Activated CD4-positive, alpha-beta T cell treated with anti-CD3 and anti-CD28 coated beads for 36 hours (primary cell): ENCODE data around the gene WAPL. TPM values are rescaled to one million over a fixed set of nuclear protein-coding genes. Genes with fewer than 3 reads are reported as not detected.
"Not testable (repeated sequence)": the region's sequence is repeated elsewhere in the genome, so short reads cannot be mapped to it uniquely, and the experiment has no call there.

Source experiments
- ATAC-seq: fragments of 200-7000 bp; cut with Tn5 transposase; one replicate; pipeline ENCODE4 v1.10.0; 2021; ENCODE audit warnings: mild to moderate bottlenecking, moderate library complexity
- CTCF ChIA-PET: fragments of 350-600 bp; sonication (Branson Sonifier 250); formaldehyde crosslinking; loops from one replicate; lab custom pipeline; 2021; ENCODE audit warnings: antibody characterized with exemption; lab: Charles Lee
- POLR2A ChIA-PET: fragments of 350-600 bp; sonication (Branson Sonifier 250); formaldehyde crosslinking; loops from one replicate; lab custom pipeline; 2021; ENCODE audit warnings: antibody characterized with exemption, inconsistent platforms; lab: Charles Lee
- DNase-seq: peaks from one replicate; pipeline ENCODE4 v3.0.0-alpha.2; 2020
- H3K27ac Mint-ChIP-seq: one replicate; pipeline ENCODE4 v1.8.0; 2021; ENCODE audit warnings: mixed read lengths
- H3K27me3 Mint-ChIP-seq: one replicate; pipeline ENCODE4 v1.8.0; 2021; ENCODE audit warnings: mixed read lengths
- H3K36me3 Mint-ChIP-seq: one replicate; pipeline ENCODE4 v1.8.0; 2021; ENCODE audit warnings: low read depth, mixed read lengths
- H3K4me1 Mint-ChIP-seq: one replicate; pipeline ENCODE4 v1.8.0; 2021; ENCODE audit warnings: mixed read lengths
- H3K4me3 Mint-ChIP-seq: one replicate; pipeline ENCODE4 v1.8.0; 2021; ENCODE audit warnings: mild to moderate bottlenecking, moderate library complexity, mixed read lengths
- H3K9me3 Mint-ChIP-seq: one replicate; pipeline ENCODE4 v1.8.0; 2021; ENCODE audit warnings: low read depth, mixed read lengths
- intact Hi-C, 2 experiments: fragments of 100-400 bp; cut with DNase I in 1 of 2; cut with micrococcal nuclease in 1 of 2; formaldehyde crosslinking; loops; one replicate each; pipeline versions ENCODE4 v1.14.2 to v1.15.1; 2022 to 2024; cut with DNase I, micrococcal nuclease
- total RNA-seq, 2 experiments: library from RNA; stranded (reverse); gene quantifications; one replicate each; pipeline ENCODE4 v1.2.3, GENCODE V29; 2021

Gene WAPL
- 10 to 100 TPM; 37.4 to 43.2 TPM for total RNA-seq

GRCh38 chr10:86521678-86522509, at the start of gene WAPL:
Gene WAPL, minus strand, starts transcription at chr10:86521792. Its CDS starts 3,723 bp downstream, at chr10:86518069.
- intact Hi-C loops, result loop anchor here (1.0 to 2.0 kb wide), 7 partner anchors 14 to 573 kb away; partner anchors contain the start of genes BMPR1A (in 1 of the 2), GLUD1 (in 1 of the 2) and SHLD2 (in 1 of the 2)
- peaks cover 59% of the 10 kb centered on the region for H3K4me1 Mint-ChIP-seq
- no peaks in the 10 kb centered on the region for H3K27me3 Mint-ChIP-seq
- ATAC-seq, result peak; percentile 97
- H3K9me3 Mint-ChIP-seq, result no peaks in the 10 kb centered on the region
- ChIA-PET CTCF (interaction anchor here (1.1 to 2.0 kb wide), 3 partner anchors 9 to 122 kb away, joined by 3 to 8 read pairs (median 8); no protein-coding TSS in a partner anchor), POLR2A (interaction anchor here (0.7 to 1.6 kb wide), 2 partner anchors 55 to 122 kb away, joined by 3 read pairs; no protein-coding TSS in a partner anchor)
- peaks cover 20% of the 10 kb centered on the region for H3K36me3 Mint-ChIP-seq
- H3K27ac Mint-ChIP-seq, result peak within 1 kb of the TSS; percentile 88
- DNase-seq, result peak; percentile 97
- H3K4me3 Mint-ChIP-seq, result peak within 1 kb of the TSS; percentile 82

- Mint-ChIP-seq H3K27ac (no peak overlapping the region), H3K4me1 (no peaks in the 10 kb centered on the region), H3K4me3 (no peak overlapping the region), H3K36me3 (no peaks in the 10 kb centered on the region), H3K9me3 (no peaks in the 10 kb centered on the region), H3K27me3 (no peaks in the 10 kb centered on the region)
- ATAC-seq, result no peak
- no peak for DNase-seq
- intact Hi-C loops, result no loop called here
- ChIA-PET CTCF (no interaction called here), POLR2A (no interaction called here)
Measured at GRCh38 chr10:86569335-86569734, 47.7 kb upstream of the WAPL start.

- H3K27ac Mint-ChIP-seq, H3K4me1 Mint-ChIP-seq, POLR2A ChIA-PET, H3K4me3 Mint-ChIP-seq, H3K36me3 Mint-ChIP-seq, ATAC-seq, H3K9me3 Mint-ChIP-seq, H3K27me3 Mint-ChIP-seq, DNase-seq, intact Hi-C loops, CTCF ChIA-PET: not testable (repeated sequence)
Measured at GRCh38 chr10:86566518-86566917, 44.9 kb upstream of the WAPL start.

DNA sequence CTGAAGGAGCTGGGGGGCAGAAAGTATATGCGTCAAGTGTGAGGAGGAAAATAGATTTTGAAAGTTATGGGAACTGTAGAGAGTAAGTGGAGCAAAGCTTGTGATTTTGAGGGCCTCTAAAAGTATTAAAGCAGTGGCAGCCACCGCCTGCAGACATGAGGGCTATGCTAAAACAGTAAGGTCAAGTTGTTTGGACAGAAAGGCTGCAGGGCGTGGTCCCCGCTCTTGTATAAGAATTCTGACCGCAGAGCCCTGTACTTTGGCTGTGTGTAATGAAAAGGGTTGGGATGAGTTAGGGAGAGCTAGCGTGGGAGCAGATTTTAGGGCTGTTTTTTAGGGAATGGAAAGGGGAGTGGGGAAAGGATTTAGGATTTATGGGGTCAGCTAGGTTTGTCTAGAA, 41.7 kb upstream of the WAPL start:
- H3K36me3 Mint-ChIP-seq, CTCF ChIA-PET, POLR2A ChIA-PET, intact Hi-C loops, H3K27ac Mint-ChIP-seq, H3K4me1 Mint-ChIP-seq, H3K9me3 Mint-ChIP-seq, DNase-seq, ATAC-seq, H3K27me3 Mint-ChIP-seq, H3K4me3 Mint-ChIP-seq: not testable (repeated sequence)

GRCh38 chr10:86558695-86559094, 37.1 kb upstream of the WAPL start:
- H3K27ac Mint-ChIP-seq, H3K36me3 Mint-ChIP-seq, CTCF ChIA-PET, DNase-seq, H3K27me3 Mint-ChIP-seq, ATAC-seq, H3K4me1 Mint-ChIP-seq, H3K4me3 Mint-ChIP-seq, H3K9me3 Mint-ChIP-seq, POLR2A ChIA-PET, intact Hi-C loops: not testable (repeated sequence)

DNA sequence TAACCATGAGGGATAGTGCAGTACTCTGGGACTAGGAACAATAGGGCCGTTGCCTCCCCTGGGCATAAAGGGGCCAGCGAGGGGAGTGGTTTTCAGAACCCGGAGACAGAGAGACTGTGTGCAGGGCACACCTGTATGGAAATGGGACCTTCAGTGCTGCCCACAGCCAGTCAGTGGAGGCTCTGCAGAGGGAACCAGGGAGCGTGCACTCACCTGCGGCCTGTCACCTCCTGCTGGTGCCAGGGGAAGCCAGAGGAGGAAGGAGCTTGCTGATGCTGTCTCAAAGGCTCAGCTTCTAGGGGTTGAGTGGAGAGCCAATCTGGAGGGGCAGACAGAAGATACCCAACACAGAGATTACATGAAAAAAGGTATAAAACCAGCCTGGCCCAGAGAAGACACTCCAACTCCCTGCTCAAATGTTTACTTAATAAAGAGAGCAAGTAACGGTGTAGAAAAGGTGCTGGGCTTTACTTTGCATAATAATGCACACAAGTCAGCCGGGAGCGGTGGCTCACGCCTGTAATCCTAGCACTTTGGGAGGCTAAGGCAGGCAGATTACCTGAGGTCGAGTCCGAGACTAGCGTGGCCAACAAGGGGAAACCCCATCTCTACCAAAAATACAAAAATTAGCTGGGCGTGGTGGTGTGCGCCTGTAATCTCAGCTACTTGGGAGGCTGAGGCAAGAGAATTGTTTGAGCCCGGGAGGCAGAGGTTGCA, 35.5 kb upstream of the WAPL start:
- H3K4me1 Mint-ChIP-seq, result peaks cover 6% of the 10 kb centered on the region
- no peaks in the 10 kb centered on the region for H3K36me3 Mint-ChIP-seq
- H3K27me3 Mint-ChIP-seq, result no peaks in the 10 kb centered on the region
- ChIA-PET POLR2A (no interaction called here), CTCF (no interaction called here)
- intact Hi-C loops, result no loop called here
- H3K27ac Mint-ChIP-seq, result no peak overlapping the region
- no peak overlapping the region for H3K4me3 Mint-ChIP-seq
- DNase-seq (no peak), ATAC-seq (no peak)
- H3K9me3 Mint-ChIP-seq, result no peaks in the 10 kb centered on the region

- Mint-ChIP-seq H3K36me3 (no peaks in the 10 kb centered on the region), H3K9me3 (no peaks in the 10 kb centered on the region), H3K4me1 (peaks cover 6% of the 10 kb centered on the region), H3K4me3 (no peak overlapping the region), H3K27me3 (no peaks in the 10 kb centered on the region), H3K27ac (no peak overlapping the region)
- DNase-seq, result no peak
- ChIA-PET CTCF (no interaction called here), POLR2A (no interaction called here)
- intact Hi-C loops, result no loop called here
- ATAC-seq, result no peak
Measured at GRCh38 chr10:86556532-86556931, 34.9 kb upstream of the WAPL start.

DNA sequence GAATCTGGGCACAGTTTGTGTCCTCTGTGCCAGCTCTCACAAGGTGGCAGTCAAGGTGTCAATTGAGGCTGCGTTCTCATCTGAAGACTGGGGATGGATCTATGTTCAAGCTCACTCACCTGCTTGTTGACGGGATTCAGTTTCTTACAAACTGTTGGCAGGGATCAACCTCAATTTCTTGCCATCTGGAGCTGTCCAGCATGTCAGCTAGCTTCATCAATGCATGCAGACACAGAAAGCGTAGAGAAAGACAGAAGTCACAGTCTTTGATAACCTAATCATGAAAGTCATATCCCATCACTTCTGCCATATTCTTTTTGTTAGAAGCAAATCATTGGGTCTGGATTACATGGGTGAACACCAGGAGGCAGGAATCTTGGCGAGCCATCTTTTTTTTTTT, 32.0 kb upstream of the WAPL start:
- no peak overlapping the region for H3K4me3 Mint-ChIP-seq
- H3K4me1 Mint-ChIP-seq, result peaks cover 6% of the 10 kb centered on the region
- ATAC-seq, result no peak
- H3K9me3 Mint-ChIP-seq, result no peaks in the 10 kb centered on the region
- no peaks in the 10 kb centered on the region for H3K36me3 Mint-ChIP-seq
- ChIA-PET POLR2A (interaction anchor here (0.5 kb wide), 1 partner anchor 29 kb away, joined by 3 read pairs; no protein-coding TSS in a partner anchor), CTCF (no interaction called here)
- intact Hi-C loops, result no loop called here
- no peaks in the 10 kb centered on the region for H3K27me3 Mint-ChIP-seq
- DNase-seq, result no peak
- H3K27ac Mint-ChIP-seq, result peak overlapping the region; percentile 45

DNA sequence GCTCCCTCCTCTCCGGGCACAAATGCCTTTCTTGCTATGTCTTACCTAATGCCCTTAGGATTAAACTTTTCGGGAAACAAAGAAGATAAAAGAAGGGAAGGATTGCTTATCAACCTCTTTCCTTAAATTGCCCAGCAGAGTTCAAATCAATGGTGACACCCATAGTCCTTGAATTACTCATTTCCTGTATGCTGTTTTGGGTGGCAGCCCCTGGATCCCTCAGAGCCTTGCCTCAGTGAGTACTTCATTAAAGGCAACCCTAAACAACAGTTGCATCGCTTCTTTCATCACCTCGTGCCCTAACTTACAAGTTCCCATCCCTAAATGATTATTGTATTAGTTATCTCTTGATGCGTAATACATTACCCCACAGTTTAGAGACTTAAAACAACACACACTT, 31.6 kb upstream of the WAPL start:
- H3K27me3 Mint-ChIP-seq, result no peaks in the 10 kb centered on the region
- CTCF ChIA-PET, result interaction anchor here (0.9 kb wide), 1 partner anchor 451 kb away, joined by 4 read pairs; no protein-coding TSS in a partner anchor
- no peak for DNase-seq
- ATAC-seq, result peak; percentile 61
- H3K27ac Mint-ChIP-seq, result peak overlapping the region; percentile 45
- intact Hi-C loops, result no loop called here
- no peaks in the 10 kb centered on the region for H3K9me3 Mint-ChIP-seq
- POLR2A ChIA-PET, result no interaction called here
- H3K4me3 Mint-ChIP-seq, result no peak overlapping the region
- H3K36me3 Mint-ChIP-seq, result no peaks in the 10 kb centered on the region
- H3K4me1 Mint-ChIP-seq, result peaks cover 6% of the 10 kb centered on the region

GRCh38 chr10:86547296-86547695, 25.7 kb upstream of the WAPL start:
- POLR2A ChIA-PET, result no interaction called here
- Mint-ChIP-seq H3K27ac (no peak overlapping the region), H3K9me3 (no peaks in the 10 kb centered on the region), H3K4me1 (no peaks in the 10 kb centered on the region), H3K27me3 (no peaks in the 10 kb centered on the region), H3K36me3 (no peaks in the 10 kb centered on the region), H3K4me3 (no peak overlapping the region)
- CTCF ChIA-PET, result no interaction called here
- no peak for ATAC-seq
- intact Hi-C loops, result no loop called here
- DNase-seq, result no peak

DNA sequence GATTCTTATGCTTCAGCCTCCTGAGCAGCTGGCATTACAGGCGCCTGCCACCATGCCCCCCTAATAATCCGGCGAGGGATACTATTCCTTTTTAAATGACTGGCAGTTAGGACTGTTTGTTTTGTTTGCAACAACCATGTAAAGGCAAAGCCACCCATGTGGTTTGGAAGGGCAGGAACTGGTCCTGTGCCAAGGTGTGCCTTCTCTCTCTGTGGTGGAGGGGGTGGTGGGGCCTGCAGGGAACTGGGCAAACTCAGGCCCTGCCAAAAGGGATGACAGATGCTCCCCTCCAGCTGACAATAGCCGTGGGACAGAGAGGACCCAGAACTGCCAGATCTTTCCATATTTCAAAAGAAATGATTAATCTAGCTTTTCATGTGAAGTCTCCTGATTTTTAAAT, 23.5 kb upstream of the WAPL start:
- Mint-ChIP-seq H3K36me3 (no peaks in the 10 kb centered on the region), H3K27ac (no peak overlapping the region), H3K4me1 (peaks cover under 1% of the 10 kb centered on the region), H3K9me3 (no peaks in the 10 kb centered on the region), H3K4me3 (no peak overlapping the region), H3K27me3 (no peaks in the 10 kb centered on the region)
- DNase-seq, result no peak
- no peak for ATAC-seq
- CTCF ChIA-PET, result interaction anchor here (0.6 kb wide), 1 partner anchor 1655 kb away, joined by 3 read pairs; no protein-coding TSS in a partner anchor
- POLR2A ChIA-PET, result no interaction called here
- intact Hi-C loops, result no loop called here
